Thoracic aorta (tissue), 2 donors: Measurements from ENCODE around the gene OSBPL10. TPM values are rescaled to one million over a fixed set of nuclear protein-coding genes. Genes with fewer than 3 reads are reported as not detected.
"Not testable (repeated sequence)": the region's sequence is repeated elsewhere in the genome, so short reads cannot be mapped to it uniquely, and the experiment has no call there.

Experiments
- ATAC-seq: fragments of 150-250 bp; one replicate; pipeline ENCODE4 v1.8.0; 2017; ENCODE audit warnings: low read depth; ENCODE audit not compliant: insufficient number of reproducible peaks, low FRiP score
- DNase-seq: peaks from one replicate; pipeline ENCODE4 v3.0.0-alpha.2; 2020; ENCODE audit warnings: low spot score
- H3K27ac ChIP-seq, 2 donors: fragments of 200-600 bp; sonication (generic); 1 replicate in 1 of 2; 2 replicates in 1 of 2; pipeline ENCODE4 v1.5.1; 2016; ENCODE audit warnings: mild to moderate bottlenecking in 2 of 2, moderate library complexity in 2 of 2
- H3K27me3 ChIP-seq: fragments of 200-600 bp; sonication (generic); replicated peaks from 2 replicates; pipeline ENCODE4 v1.6.0; 2016; ENCODE audit warnings: mild to moderate bottlenecking; ENCODE audit not compliant: insufficient read depth
- H3K36me3 ChIP-seq: fragments of 200-600 bp; sonication (generic); one replicate; pipeline ENCODE4 v1.5.1; 2016
- H3K4me1 ChIP-seq, 2 donors: fragments of 200-600 bp; sonication (generic); 1 replicate in 1 of 2; 2 replicates in 1 of 2; pipeline versions ENCODE4 v1.5.1 to v1.6.0; 2016; ENCODE audit warnings: low read depth in 2 of 2, mild to moderate bottlenecking in 1 of 2; ENCODE audit not compliant: control insufficient read depth in 1 of 2
- H3K4me3 ChIP-seq: fragments of 200-600 bp; sonication (generic); 2 replicates; pipeline ENCODE4 v1.5.1; 2016; ENCODE audit warnings: mild to moderate bottlenecking
- H3K9me3 ChIP-seq: fragments of 200-600 bp; sonication (generic); 2 replicates; pipeline ENCODE4 v1.5.1; 2016
- total RNA-seq, 2 donors: library from RNA; depleted of rRNA; stranded (reverse); fragments of >200 nt; gene quantifications; one replicate each; pipeline versions ENCODE4 v1.1.0 to v1.2.3, GENCODE V29; 2016
- TF ChIP-seq, protein P1 (sequence below): fragments of 200-600 bp; sonication (generic); IDR thresholded peaks from one replicate; pipeline ENCODE4 v1.5.1; 2019; ENCODE audit warnings: antibody characterized with exemption

OSBPL10 gene
- total RNA-seq, 2 donors from 2014 or later: 108 to 153 TPM

DNA sequence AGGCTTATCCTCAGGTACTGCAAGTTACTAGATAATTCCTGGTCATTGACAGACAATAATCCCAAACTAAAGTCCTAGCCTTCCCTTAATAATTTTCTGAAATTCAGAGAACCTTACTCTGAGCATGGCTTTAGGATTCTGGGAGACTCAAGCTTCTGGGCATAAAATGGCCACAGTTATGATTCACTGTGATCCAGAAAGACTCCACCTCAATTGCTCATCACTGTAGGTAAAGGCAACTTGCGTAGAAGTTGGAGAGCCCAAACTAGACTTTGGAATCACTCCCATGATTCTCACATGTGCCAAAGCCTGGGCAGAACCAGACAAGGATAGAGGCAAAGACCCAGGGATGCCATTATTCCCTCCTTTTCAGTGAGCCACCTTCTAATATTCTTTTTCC lies 195.3 kb downstream of the OSBPL10 start:
- Histone ChIP-seq H3K27me3 (no peaks in the 10 kb centered on the region), H3K4me3 (no peak overlapping the region), H3K36me3 (no peaks in the 10 kb centered on the region), H3K9me3 (no peaks in the 10 kb centered on the region), H3K4me1 (peaks cover 0 to 8% of the 10 kb centered on the region in 2 donors), H3K27ac (no peak overlapping the region)
- DNase-seq (no peak), ATAC-seq (no peak)
- TF ChIP-seq, protein P1, sequence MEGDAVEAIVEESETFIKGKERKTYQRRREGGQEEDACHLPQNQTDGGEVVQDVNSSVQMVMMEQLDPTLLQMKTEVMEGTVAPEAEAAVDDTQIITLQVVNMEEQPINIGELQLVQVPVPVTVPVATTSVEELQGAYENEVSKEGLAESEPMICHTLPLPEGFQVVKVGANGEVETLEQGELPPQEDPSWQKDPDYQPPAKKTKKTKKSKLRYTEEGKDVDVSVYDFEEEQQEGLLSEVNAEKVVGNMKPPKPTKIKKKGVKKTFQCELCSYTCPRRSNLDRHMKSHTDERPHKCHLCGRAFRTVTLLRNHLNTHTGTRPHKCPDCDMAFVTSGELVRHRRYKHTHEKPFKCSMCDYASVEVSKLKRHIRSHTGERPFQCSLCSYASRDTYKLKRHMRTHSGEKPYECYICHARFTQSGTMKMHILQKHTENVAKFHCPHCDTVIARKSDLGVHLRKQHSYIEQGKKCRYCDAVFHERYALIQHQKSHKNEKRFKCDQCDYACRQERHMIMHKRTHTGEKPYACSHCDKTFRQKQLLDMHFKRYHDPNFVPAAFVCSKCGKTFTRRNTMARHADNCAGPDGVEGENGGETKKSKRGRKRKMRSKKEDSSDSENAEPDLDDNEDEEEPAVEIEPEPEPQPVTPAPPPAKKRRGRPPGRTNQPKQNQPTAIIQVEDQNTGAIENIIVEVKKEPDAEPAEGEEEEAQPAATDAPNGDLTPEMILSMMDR: no peak

DNA sequence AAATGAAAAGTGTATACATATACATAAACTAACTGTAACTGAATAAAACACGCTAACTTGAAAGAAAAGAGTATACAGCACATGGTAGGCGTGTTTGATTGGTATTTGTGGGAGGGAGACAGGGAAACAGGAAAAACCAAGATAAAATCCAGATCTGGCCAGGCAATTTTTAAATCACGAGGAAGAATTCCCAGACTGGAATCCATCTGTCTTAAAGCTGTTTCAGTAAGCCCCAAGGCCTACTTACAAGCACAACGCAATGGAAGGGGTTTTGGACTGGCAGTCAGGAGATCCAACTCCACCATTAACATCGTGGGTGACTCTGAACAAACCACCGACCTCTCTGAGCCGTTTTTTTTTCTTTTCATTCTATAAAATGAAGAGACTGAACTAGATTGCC lies 195.8 kb downstream of the OSBPL10 start:
- no peak for DNase-seq
- Histone ChIP-seq H3K4me3 (no peak overlapping the region), H3K4me1 (peaks cover 0 to 8% of the 10 kb centered on the region in 2 donors), H3K9me3 (no peaks in the 10 kb centered on the region), H3K27me3 (no peaks in the 10 kb centered on the region), H3K36me3 (no peaks in the 10 kb centered on the region), H3K27ac (no peak overlapping the region)
- no peak for ATAC-seq
- TF ChIP-seq, protein P1: no peak

DNA sequence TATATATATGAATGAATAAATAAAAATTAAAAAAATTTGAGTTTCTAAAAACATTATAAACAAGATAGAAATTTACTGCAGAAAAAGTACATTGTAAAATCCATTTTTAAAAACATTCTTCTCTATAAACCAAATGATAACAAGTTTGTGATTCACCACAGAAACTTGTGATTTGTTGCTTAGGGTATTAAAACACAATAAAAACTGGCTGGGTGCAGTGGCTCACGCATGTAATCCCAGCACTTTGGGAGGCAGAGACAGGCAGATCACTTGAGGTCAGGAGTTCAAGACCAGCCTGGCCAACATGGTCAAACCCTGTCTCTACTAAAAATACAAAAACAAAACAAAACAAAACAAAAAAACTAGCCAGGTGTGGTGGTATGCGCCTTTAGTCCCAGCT lies 197.2 kb downstream of the OSBPL10 start:
- not testable (repeated sequence) for DNase-seq, ATAC-seq, H3K36me3 ChIP-seq, H3K4me3 ChIP-seq, H3K9me3 ChIP-seq, H3K4me1 ChIP-seq, H3K27ac ChIP-seq, H3K27me3 ChIP-seq

DNA sequence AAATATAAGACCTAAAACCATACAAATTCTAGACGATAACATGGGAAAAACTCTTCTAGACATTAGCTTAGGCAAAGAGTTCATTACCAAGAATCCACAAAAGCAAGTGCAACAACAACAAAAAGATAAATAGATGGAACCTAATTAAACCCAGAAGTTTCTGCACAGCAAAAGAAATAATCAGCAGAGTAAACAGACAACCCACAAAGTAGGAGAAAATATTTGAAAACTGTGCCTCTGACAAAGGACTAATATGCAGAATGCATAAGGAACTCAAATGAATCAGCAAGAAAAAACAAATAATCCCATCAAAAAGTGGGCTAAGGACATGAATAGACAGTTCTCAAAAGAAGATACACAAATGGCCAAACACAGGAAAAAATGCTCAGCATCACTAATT lies 198.8 kb downstream of the OSBPL10 start:
- H3K27me3 ChIP-seq, H3K36me3 ChIP-seq, DNase-seq, H3K9me3 ChIP-seq, ATAC-seq, H3K27ac ChIP-seq, H3K4me3 ChIP-seq, H3K4me1 ChIP-seq: not testable (repeated sequence)

DNA sequence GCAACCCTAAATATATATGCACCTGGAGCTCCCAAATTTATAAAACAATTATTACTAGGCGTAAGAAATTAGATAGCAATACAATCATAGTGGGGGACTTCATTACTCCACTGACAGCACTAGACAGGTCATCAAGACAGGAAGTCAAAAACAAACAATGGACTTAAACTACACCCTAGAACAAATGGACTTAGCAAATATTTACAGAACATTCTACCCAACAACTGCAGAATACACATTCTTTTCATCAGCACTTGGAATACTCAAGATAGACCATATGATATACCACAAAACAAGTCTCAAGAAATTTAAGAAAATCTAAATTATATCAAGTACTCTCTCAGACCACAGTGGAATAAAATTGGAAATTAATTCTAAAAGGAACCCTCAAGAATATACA lies 201.5 kb downstream of the OSBPL10 start:
- ATAC-seq: no peak
- DNase-seq: no peak
- Histone ChIP-seq H3K27me3 (no peaks in the 10 kb centered on the region), H3K4me1 (no peaks in the 10 kb centered on the region), H3K36me3 (no peaks in the 10 kb centered on the region), H3K4me3 (no peak overlapping the region), H3K9me3 (peaks cover 5% of the 10 kb centered on the region), H3K27ac (no peak overlapping the region)
- TF ChIP-seq, protein P1: no peak

DNA sequence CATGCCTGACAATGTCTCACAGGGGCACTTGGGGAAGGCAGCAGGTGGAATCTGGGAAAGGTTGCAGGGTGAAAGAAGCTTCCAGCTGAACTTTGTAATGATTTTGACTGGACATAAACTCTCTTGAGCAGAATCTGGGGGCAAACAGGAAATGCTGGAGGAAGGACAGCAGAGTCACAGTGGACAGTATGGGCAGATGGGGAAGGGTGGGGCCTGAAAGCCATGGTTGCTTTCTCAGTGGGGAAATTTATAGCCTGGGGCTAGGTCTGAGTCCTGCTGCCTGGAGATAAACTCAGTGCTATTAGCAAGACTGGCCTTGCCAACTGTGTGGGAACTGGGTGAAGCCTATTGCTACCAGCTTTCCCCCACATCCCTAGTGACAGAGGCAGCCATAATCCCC lies 203.2 kb downstream of the OSBPL10 start:
- no peaks in the 10 kb centered on the region for H3K27me3 ChIP-seq
- TF ChIP-seq, protein P1: no peak
- H3K4me1 ChIP-seq: no peaks in the 10 kb centered on the region
- H3K27ac ChIP-seq: no peak overlapping the region
- no peaks in the 10 kb centered on the region for H3K36me3 ChIP-seq
- H3K4me3 ChIP-seq: no peak overlapping the region
- ATAC-seq (no peak), DNase-seq (no peak)
- peaks cover 5% of the 10 kb centered on the region for H3K9me3 ChIP-seq
